K562 (cell line): ENCODE data around the gene NECAB3.

Source experiments
- ELF1 ChIP-seq: fragments of 200-800 bp; sonication (Bioruptor generic); IDR thresholded peaks from 2 replicates; pipeline ENCODE4 v1.6.1; 2016; ENCODE audit warnings: missing genetic modification characterization, missing compliant biosample characterization
- EP300 ChIP-seq: IDR thresholded peaks from 2 replicates; pipeline ENCODE4 v1.6.1; 2012; ENCODE audit warnings: low read length, improper control_type of control experiment
- HDAC6 ChIP-seq: IDR thresholded peaks from 2 replicates; pipeline ENCODE4 v1.6.1; 2012; ENCODE audit warnings: low read depth, mild to moderate bottlenecking, control low read depth, inconsistent platforms, low read length, moderate library complexity

DNA sequence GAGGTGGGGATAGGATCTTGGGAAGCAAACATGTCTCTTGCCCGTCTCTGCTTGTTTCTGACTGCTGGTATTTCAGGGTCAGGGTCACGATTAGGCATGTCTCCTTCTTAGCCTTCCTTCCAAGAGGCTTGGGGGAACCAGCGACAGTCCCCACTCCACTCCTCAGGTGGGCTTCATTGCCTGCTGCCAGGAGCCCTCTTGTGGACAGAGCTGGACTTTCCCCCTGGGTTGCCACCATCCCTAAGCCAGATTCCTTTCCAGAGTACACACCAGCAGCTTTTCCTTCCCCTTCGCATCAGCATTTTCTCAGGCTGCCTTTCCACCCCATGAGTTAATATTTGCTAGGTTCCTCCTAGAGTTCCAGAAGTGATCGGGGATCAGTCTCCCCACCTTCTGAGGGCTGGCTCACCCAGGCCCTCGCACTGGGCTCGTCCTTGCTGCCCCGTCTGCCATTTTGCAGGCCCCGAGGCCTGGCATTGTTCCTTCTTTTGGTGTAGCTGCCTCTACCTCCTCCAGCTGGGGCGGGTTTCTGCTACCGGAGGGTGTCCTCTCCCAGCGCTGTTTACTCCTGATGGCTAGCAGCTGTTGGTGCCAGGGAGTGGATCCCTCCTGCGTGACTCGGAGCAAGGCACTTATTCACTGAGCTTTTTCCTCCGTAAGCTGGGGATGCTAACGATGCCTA, 20.9 kb downstream of the NECAB3 start:
- no peak for TF ChIP-seq EP300
- TF ChIP-seq HDAC6, result no peak
- TF ChIP-seq ELF1, result no peak
